ENCODE data around the gene SHROOM3.

Gene SHROOM3

DNA sequence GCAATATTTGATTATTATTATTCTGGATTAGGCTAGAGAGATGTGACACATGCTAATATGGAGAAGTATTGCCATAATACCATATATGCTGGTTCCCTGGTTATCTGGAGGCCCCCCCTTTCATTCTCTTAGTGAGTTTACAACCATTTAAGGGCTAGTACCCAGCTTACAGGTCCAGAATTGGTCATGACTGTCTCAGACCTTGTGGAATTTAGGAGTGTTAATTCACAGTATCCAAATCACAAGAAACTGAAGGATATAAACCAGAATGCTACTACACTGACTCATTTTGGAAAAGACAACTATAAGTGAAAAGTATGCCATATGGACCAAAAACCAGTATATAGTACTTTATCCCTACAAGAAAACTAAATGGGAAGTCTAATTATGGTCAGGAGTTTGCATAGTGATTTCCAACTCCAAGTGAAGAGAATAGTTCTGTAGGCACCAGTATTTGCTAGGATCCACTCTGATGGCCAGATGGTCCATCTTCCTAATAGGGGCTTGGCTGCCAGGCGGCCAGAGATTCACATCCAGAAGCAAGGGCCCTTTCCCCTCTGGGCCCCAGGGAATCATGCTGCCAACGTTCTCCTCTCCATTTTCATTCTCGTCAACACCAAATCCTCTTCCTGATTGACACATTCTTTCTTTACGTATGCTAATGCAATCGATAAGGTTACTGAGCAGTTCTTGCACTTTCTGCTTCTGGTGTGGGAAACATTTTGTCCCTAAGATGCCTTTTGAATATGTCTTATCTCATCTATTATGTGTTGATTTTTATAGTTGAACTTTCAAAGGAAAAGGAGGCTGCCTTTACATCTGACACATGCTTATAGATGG lies 123.6 kb downstream of the SHROOM3 start:
- ATAC-seq = no peak; the same call in 2 of the 3 replicates
- TF ChIP-seq ZNF565 (CRISPR knock-in tag; conservative IDR thresholded peaks at IDR 0.05; ENCODE audit: low read depth) = no peak
- no peak for TF ChIP-seq GLIS3 (CRISPR knock-in tag; IDR thresholded peaks at IDR 0.05)
- TF ChIP-seq ARNTL (CRISPR knock-in tag; IDR thresholded peaks at IDR 0.05; ENCODE audit: borderline replicate concordance, low read depth) = no peak
- no peak for TF ChIP-seq RARB (CRISPR knock-in tag; IDR thresholded peaks at IDR 0.05)
- TF ChIP-seq, protein P1, sequence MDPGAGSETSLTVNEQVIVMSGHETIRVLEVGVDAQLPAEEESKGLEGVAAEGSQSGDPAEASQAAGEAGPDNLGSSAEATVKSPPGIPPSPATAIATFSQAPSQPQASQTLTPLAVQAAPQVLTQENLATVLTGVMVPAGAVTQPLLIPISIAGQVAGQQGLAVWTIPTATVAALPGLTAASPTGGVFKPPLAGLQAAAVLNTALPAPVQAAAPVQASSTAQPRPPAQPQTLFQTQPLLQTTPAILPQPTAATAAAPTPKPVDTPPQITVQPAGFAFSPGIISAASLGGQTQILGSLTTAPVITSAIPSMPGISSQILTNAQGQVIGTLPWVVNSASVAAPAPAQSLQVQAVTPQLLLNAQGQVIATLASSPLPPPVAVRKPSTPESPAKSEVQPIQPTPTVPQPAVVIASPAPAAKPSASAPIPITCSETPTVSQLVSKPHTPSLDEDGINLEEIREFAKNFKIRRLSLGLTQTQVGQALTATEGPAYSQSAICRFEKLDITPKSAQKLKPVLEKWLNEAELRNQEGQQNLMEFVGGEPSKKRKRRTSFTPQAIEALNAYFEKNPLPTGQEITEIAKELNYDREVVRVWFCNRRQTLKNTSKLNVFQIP (CRISPR knock-in tag; IDR thresholded peaks at IDR 0.05; ENCODE audit: borderline replicate concordance, low read depth) = no peak
- no peak for TF ChIP-seq ZFP30 (CRISPR knock-in tag; IDR thresholded peaks at IDR 0.05)
- TF ChIP-seq BACH2 (CRISPR knock-in tag; IDR thresholded peaks at IDR 0.05; ENCODE audit: borderline replicate concordance) = no peak
- no peak for TF ChIP-seq TSHZ2 (CRISPR knock-in tag; IDR thresholded peaks at IDR 0.05)
- no peak for TF ChIP-seq ISL1 (CRISPR knock-in tag; IDR thresholded peaks at IDR 0.05)
- TF ChIP-seq CSDC2 (CRISPR knock-in tag; IDR thresholded peaks at IDR 0.05) = no peak

DNA sequence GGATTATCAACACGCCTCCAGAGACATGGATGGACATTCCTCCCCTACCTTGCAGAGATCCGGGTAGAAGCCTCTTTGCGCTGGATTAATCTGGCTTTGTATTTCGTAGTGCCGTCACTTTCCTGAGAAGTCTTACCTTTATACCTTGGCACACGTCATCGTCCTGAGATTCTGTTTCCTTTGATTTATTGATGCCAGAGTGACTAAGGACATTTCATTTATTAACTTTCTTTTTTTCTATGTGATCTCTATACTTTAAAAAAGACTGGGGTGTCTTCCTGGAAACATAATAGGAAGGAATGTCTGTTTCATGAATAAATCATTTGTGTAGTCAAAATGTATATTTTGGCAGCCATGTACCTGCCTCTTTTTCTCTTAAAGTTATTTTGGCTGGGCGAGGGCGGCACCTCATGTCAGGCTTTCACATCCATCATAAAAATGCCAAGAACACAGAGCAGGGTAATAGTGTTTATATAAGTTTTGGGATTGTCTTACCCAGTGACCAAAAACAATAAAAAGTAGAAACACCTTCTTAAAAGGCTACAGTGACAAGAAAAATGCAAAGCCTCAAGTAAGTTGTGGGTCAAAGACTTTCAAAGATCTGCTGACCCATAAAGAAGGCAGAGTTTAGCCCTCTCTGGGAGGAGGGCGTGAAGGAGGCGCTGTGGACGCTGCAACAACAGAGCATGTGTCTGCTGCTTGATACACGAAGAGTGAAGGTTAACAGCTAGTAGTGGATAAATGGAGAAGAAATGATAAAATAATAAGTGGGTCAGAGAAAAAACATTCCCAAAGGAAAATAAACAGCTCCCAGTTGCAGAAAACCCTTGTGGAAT lies 124.4 kb downstream of the SHROOM3 start:
- no peak for ATAC-seq
- no peak for TF ChIP-seq CSDC2 (CRISPR knock-in tag; IDR thresholded peaks at IDR 0.05)
- no peak for TF ChIP-seq ESRRG (CRISPR knock-in tag; IDR thresholded peaks at IDR 0.05)
- no peak for TF ChIP-seq TOX (CRISPR knock-in tag; IDR thresholded peaks at IDR 0.05; ENCODE audit: borderline replicate concordance)
- no peak for TF ChIP-seq OSR1 (CRISPR knock-in tag; IDR thresholded peaks at IDR 0.05)
- TF ChIP-seq ARNTL (CRISPR knock-in tag; IDR thresholded peaks at IDR 0.05; ENCODE audit: borderline replicate concordance, low read depth) = no peak
- no peak for TF ChIP-seq SNAI2 (CRISPR knock-in tag; IDR thresholded peaks at IDR 0.05)
- TF ChIP-seq TSHZ2 (CRISPR knock-in tag; IDR thresholded peaks at IDR 0.05) = no peak
- no peak for TF ChIP-seq ZFP3 (CRISPR knock-in tag; IDR thresholded peaks at IDR 0.05)
- TF ChIP-seq CSRNP3 (CRISPR knock-in tag; IDR thresholded peaks at IDR 0.05) = no peak
- no peak for TF ChIP-seq ZNF70 (CRISPR knock-in tag; IDR thresholded peaks at IDR 0.05)
- TF ChIP-seq BACH2 (CRISPR knock-in tag; IDR thresholded peaks at IDR 0.05; ENCODE audit: borderline replicate concordance) = no peak

DNA sequence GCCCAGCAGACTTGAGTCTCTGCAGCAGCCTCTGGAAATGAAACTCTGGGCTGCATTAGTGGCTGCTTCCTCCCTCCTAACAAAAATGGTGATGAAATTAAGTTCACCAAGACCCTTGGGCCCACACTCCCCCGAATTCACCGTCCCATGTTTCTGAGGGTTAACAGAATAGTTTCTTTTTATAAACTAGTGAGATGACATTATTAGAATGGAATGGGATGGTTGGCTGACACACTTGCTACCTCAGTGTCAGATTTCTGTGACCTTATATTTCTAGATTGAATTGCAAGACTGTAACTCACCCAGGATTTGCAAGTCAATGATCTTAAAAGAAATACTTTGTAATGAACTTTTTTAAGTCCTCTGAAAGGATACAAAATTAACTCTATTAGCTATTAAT lies 127.1 kb downstream of the SHROOM3 start:
- TF ChIP-seq CSDC2 (CRISPR knock-in tag; IDR thresholded peaks at IDR 0.05) (no peak), CSRNP3 (CRISPR knock-in tag; IDR thresholded peaks at IDR 0.05) (no peak), OSR1 (CRISPR knock-in tag; IDR thresholded peaks at IDR 0.05) (no peak), PATZ1 (CRISPR knock-in tag; IDR thresholded peaks at IDR 0.05; ENCODE audit: borderline replicate concordance) (no peak), ISL1 (CRISPR knock-in tag; IDR thresholded peaks at IDR 0.05) (0 out of 2 replicates have a peak, but pooled peaks have one; percentile 23), SNAI2 (CRISPR knock-in tag; IDR thresholded peaks at IDR 0.05) (no peak)
- peak; percentile 87 for ATAC-seq
